GM23338 (cell line): ENCODE results near the gene SLC24A4. TPM values are rescaled to one million over a fixed set of nuclear protein-coding genes. Genes with fewer than 3 reads are reported as not detected.
A peak's percentile ranks its signal among the peaks of the same experiment; 100 is the strongest.
"Not testable (repeated sequence)": the region's sequence is repeated elsewhere in the genome, so short reads cannot be mapped to it uniquely, and the experiment has no call there.

ENCODE experiments used
- ATAC-seq: fragments of 200-7000 bp; cut with Tn5 transposase; 3 replicates; pipeline ENCODE4 v1.9.1; 2020
- DNase-seq: peaks from one replicate; pipeline ENCODE4 v3.0.0-alpha.2; 2015; ENCODE audit warnings: low spot score
- H2AFZ ChIP-seq: fragments of 200-600 bp; sonication (generic); 2 replicates; pipeline ENCODE4 v1.8.0; 2016; ENCODE audit warnings: antibody characterized with exemption, mild to moderate bottlenecking, moderate library complexity
- H3F3A ChIP-seq: fragments of 200-600 bp; sonication (generic); replicated peaks from 2 replicates; pipeline ENCODE4 v1.8.0; 2017; ENCODE audit warnings: antibody characterized with exemption, mixed run types, low read depth
- H3K27ac ChIP-seq: fragments of 200-600 bp; sonication (generic); 2 replicates; pipeline ENCODE4 v1.6.1; 2016; ENCODE audit warnings: low read depth
- H3K27me3 ChIP-seq: fragments of 200-600 bp; sonication (generic); 2 replicates; pipeline ENCODE4 v1.8.0; 2016; ENCODE audit warnings: mild to moderate bottlenecking, mixed run types, moderate library complexity; ENCODE audit not compliant: insufficient read depth
- H3K36me3 ChIP-seq: fragments of 200-600 bp; sonication (generic); 2 replicates; pipeline ENCODE4 v1.8.0; 2016; ENCODE audit warnings: mild to moderate bottlenecking; ENCODE audit not compliant: insufficient read depth
- H3K4me1 ChIP-seq: fragments of 200-600 bp; sonication (generic); 2 replicates; pipeline ENCODE4 v1.8.0; 2016; ENCODE audit warnings: mild to moderate bottlenecking, moderate library complexity; ENCODE audit not compliant: insufficient read depth
- H3K4me2 ChIP-seq: fragments of 200-600 bp; sonication (generic); 2 replicates; pipeline ENCODE4 v1.7.1; 2017; ENCODE audit warnings: mixed run types
- H3K4me3 ChIP-seq: fragments of 200-600 bp; sonication (generic); 2 replicates; pipeline ENCODE4 v1.6.1; 2016; ENCODE audit warnings: mixed run types
- H3K79me2 ChIP-seq: fragments of 200-600 bp; sonication (generic); replicated peaks from 2 replicates; pipeline ENCODE4 v1.8.0; 2017; ENCODE audit warnings: mild to moderate bottlenecking; ENCODE audit not compliant: insufficient read depth
- H3K9me2 ChIP-seq: fragments of 200-600 bp; sonication (generic); 2 replicates; pipeline ENCODE4 v1.8.0; 2017; ENCODE audit not compliant: insufficient read depth
- H4K20me1 ChIP-seq: fragments of 200-600 bp; sonication (generic); replicated peaks from 2 replicates; pipeline ENCODE4 v1.8.0; 2017; ENCODE audit warnings: mild to moderate bottlenecking; ENCODE audit not compliant: insufficient read depth
- H3K27ac Mint-ChIP-seq: 2 replicates; pipeline ENCODE4 v1.8.0; 2020; ENCODE audit warnings: inconsistent platforms, mild to moderate bottlenecking, moderate library complexity, mixed read lengths
- H3K27me3 Mint-ChIP-seq: 3 replicates; pipeline ENCODE4 v1.8.0; 2022; ENCODE audit warnings: low read depth, mild to moderate bottlenecking, moderate library complexity, mixed read lengths, inconsistent platforms; ENCODE audit not compliant: insufficient read depth, poor library complexity
- H3K36me3 Mint-ChIP-seq: 3 replicates; pipeline ENCODE4 v1.8.0; 2021; ENCODE audit warnings: low read depth, mild to moderate bottlenecking, inconsistent platforms, moderate library complexity, mixed read lengths
- H3K4me1 Mint-ChIP-seq: 3 replicates; pipeline ENCODE4 v1.8.0; 2020; ENCODE audit warnings: mild to moderate bottlenecking, inconsistent platforms, mixed read lengths
- H3K4me3 Mint-ChIP-seq: 3 replicates; pipeline ENCODE4 v1.8.0; 2021; ENCODE audit warnings: moderate library complexity, mild to moderate bottlenecking, inconsistent platforms, mixed read lengths
- H3K9me3 Mint-ChIP-seq: 3 replicates; pipeline ENCODE4 v1.8.0; 2020; ENCODE audit warnings: moderate library complexity, mild to moderate bottlenecking, inconsistent platforms, mixed read lengths
- CREB1 ChIP-seq: fragments of 250-450 bp; sonication (Bioruptor Pico); IDR thresholded peaks from 2 replicates; pipeline ENCODE4 v1.5.0; 2020; ENCODE audit warnings: low read depth, mild to moderate bottlenecking, moderate library complexity
- ETS1 ChIP-seq: IDR thresholded peaks from 2 replicates; pipeline ENCODE4 v1.6.1; 2016; ENCODE audit warnings: antibody characterized with exemption
- EZH2 ChIP-seq: fragments of 200-600 bp; sonication (generic); IDR thresholded peaks from one replicate; pipeline ENCODE4 v1.8.0; 2017; ENCODE audit warnings: antibody characterized with exemption, mild to moderate bottlenecking, low read depth; ENCODE audit not compliant: unreplicated experiment
- EZH2phosphoT487 ChIP-seq: fragments of 200-600 bp; sonication (generic); IDR thresholded peaks from one replicate; pipeline ENCODE4 v1.8.1; 2018; ENCODE audit warnings: antibody characterized with exemption; ENCODE audit not compliant: unreplicated experiment
- NANOG ChIP-seq: IDR thresholded peaks from 2 replicates; pipeline ENCODE4 v1.6.1; 2016; ENCODE audit warnings: antibody characterized with exemption, borderline replicate concordance
- POLR2AphosphoS5 ChIP-seq: IDR thresholded peaks from 2 replicates; pipeline ENCODE4 v1.6.1; 2016; ENCODE audit warnings: antibody characterized with exemption, low read depth
- STAT1 ChIP-seq: IDR thresholded peaks from one replicate; pipeline ENCODE4 v1.6.1; 2016; ENCODE audit warnings: antibody characterized with exemption; ENCODE audit not compliant: unreplicated experiment
- ZNF331 ChIP-seq: fragments of 250-450 bp; sonication (Bioruptor Pico); IDR thresholded peaks from 2 replicates; pipeline ENCODE4 v1.5.0; 2020; ENCODE audit warnings: low read depth, mild to moderate bottlenecking, moderate library complexity
- ZNF462 ChIP-seq: fragments of 250-450 bp; sonication (Bioruptor Pico); IDR thresholded peaks from 2 replicates; pipeline ENCODE4 v1.5.0; 2020; ENCODE audit warnings: mild to moderate bottlenecking, moderate library complexity
- polyA plus RNA-seq: library from polyadenylated mRNA; unstranded; fragments of >200 nt; fragmentation: Nextera tagmentation; extraction: Ambion mirVana; gene quantifications from 2 replicates; pipeline ENCODE4 v1.2.1, GENCODE V29; 2016
- total RNA-seq: library from RNA; depleted of rRNA; stranded (reverse); fragments of >200 nt; shearing (Covaris generic); gene quantifications from 2 replicates; pipeline ENCODE4 v1.2.3, GENCODE V29; 2014

Gene SLC24A4
- total and polyA plus RNA-seq, 2 experiments from 2014 or later: 0.06 to 0.38 TPM

GRCh38 chr14:92532490-92533163 lies 209.7 kb downstream of the SLC24A4 start:
- no peak for TF ChIP-seq STAT1
- ATAC-seq (no peak), DNase-seq (no peak)
- Mint-ChIP-seq H3K36me3 (no peaks in the 10 kb centered on the region), H3K4me1 (no peaks in the 10 kb centered on the region), H3K4me3 (no peak overlapping the region), H3K27me3 (peaks cover 10% of the 10 kb centered on the region), H3K9me3 (no peaks in the 10 kb centered on the region), H3K27ac (no peak overlapping the region)
- no peaks in the 10 kb centered on the region for H3K27me3 ChIP-seq
- H2AFZ ChIP-seq: no peak overlapping the region
- no peak overlapping the region for H3K4me2 ChIP-seq
- H3K79me2 ChIP-seq: no peaks in the 10 kb centered on the region
- H3F3A ChIP-seq: no peaks in the 10 kb centered on the region
- H3K4me1 ChIP-seq: no peaks in the 10 kb centered on the region
- no peaks in the 10 kb centered on the region for H3K9me2 ChIP-seq
- H3K36me3 ChIP-seq: no peaks in the 10 kb centered on the region
- H3K27ac ChIP-seq: no peak overlapping the region
- no peaks in the 10 kb centered on the region for H4K20me1 ChIP-seq
- no peak overlapping the region for H3K4me3 ChIP-seq

- Histone ChIP-seq H3K36me3 (no peaks in the 10 kb centered on the region), H3K4me3 (no peak overlapping the region), H3K9me2 (no peaks in the 10 kb centered on the region), H3K79me2 (no peaks in the 10 kb centered on the region), H3F3A (no peaks in the 10 kb centered on the region), H2AFZ (0 out of 2 replicates have a peak overlapping the region, but pooled peaks have one; percentile 3), H3K4me1 (no peaks in the 10 kb centered on the region), H3K4me2 (no peak overlapping the region), H3K27me3 (no peaks in the 10 kb centered on the region), H3K27ac (no peak overlapping the region), H4K20me1 (no peaks in the 10 kb centered on the region)
- no peak for TF ChIP-seq NANOG
- TF ChIP-seq EZH2: no peak
- TF ChIP-seq ZNF462 (CRISPR knock-in tag): no peak
- TF ChIP-seq EZH2phosphoT487: no peak
- no peak for TF ChIP-seq POLR2AphosphoS5
- no peak for TF ChIP-seq ETS1
- TF ChIP-seq STAT1: no peak
- no peak for TF ChIP-seq CREB1
- TF ChIP-seq ZNF331 (CRISPR knock-in tag): no peak
- Mint-ChIP-seq H3K27me3 (peaks cover 4% of the 10 kb centered on the region), H3K9me3 (no peaks in the 10 kb centered on the region), H3K4me1 (peaks cover 3% of the 10 kb centered on the region; the same call in 1 of the 3 replicates), H3K27ac (no peak overlapping the region), H3K36me3 (no peaks in the 10 kb centered on the region), H3K4me3 (no peak overlapping the region)
- no peak for DNase-seq
- ATAC-seq: no peak
Measured at GRCh38 chr14:92534932-92535643, 212.1 kb downstream of the SLC24A4 start.

- H3K4me3 ChIP-seq, H3K4me1 ChIP-seq, H3K4me3 Mint-ChIP-seq, H3K27me3 ChIP-seq, DNase-seq, H3K27ac Mint-ChIP-seq, H3K27ac ChIP-seq, H3K4me1 Mint-ChIP-seq, H3K9me2 ChIP-seq, H3K27me3 Mint-ChIP-seq, H3K36me3 Mint-ChIP-seq, H4K20me1 ChIP-seq, H3F3A ChIP-seq, H2AFZ ChIP-seq, H3K9me3 Mint-ChIP-seq, H3K79me2 ChIP-seq, H3K4me2 ChIP-seq, H3K36me3 ChIP-seq, ATAC-seq: not testable (repeated sequence)
Measured at GRCh38 chr14:92536231-92536630, 213.3 kb downstream of the SLC24A4 start.
